GM19035 (cell line): ENCODE results near the gene ADGRB2.

ENCODE experiments used
- ATAC-seq: cut with Tn5 transposase; IDR thresholded peaks from one replicate; pipeline ENCODE4 v1.9.1; 2021; ENCODE audit not compliant: unreplicated experiment

ADGRB2 gene

DNA sequence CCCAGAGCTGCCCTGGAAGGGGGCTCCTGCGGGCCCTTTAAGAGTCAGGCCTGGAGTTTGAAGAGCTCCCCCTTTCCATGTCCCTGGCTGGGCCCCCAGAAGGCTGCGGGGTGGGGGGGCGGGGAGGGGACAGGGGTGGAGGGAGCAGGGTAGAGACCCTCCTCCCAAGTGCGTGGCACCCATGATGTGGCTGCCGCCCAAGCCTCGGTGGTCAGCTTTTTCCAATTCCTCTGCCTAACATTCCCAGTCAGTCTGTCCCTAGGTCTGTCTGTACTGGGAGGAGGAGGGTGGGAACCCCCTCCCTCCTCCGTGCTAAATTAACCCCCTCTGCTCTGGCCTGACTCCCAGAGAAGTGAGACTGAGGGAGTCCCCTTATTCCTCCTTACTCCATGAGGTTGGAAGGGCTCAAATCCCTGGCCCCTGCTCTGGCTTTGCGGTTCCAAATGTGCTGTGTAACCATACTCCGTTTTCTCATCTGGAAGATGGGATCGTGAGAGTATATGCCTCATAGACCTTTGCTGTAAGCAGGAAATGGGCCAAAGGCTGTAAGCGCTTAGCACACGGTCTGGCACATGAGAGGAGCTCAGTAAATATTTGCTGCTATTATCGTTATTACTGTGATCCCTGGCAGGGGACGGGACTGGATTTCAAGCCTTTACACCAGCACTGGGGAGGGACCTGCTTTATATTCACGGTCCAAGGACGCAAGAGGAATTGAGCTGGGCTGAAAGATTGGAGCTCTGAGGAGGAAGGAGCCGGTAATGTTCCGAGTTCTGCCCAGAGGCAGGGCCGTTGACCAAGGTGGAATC, 59.7 kb downstream of the ADGRB2 start:
- no peak for ATAC-seq

DNA sequence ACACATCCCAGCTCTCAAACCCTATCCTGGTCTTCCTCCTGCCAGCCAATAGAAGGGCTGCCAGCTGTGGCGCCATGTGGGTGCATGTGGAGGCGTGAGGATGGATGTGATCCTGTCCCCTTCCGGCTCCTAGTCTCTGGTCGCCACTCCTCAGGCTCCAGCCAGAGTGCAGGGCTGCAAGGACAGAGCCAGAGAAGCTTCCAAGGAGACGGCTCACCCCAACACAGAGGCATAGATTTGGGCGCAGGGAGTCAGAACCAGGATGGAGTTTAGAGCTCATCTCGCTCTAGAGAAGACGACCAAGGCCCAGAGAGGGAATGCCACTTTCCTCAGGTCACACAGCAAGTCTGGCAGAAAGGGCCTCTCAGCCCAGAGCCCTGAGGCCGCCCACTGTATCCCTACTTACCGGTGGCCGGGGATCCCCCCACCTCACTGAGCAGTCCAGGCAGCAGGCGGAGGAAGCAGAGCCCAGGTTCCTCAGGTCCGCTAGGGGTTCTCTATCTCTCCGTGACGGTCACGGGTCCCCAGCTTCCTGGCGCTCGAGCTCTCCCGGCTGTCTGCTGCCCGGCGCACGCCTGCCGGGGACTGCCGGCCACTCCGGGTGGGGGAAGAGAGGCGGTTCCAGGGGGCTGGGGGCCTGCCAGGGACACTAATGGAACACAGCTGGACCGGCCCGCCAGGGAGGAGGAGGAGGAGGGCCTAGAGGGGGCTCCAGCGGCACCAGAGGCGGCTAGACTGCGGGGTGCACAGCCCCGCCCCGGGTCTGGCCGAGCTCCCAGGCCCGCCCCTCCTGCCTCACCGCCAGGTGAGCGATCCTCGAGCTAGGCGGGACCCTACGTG, 60.5 kb downstream of the ADGRB2 start, which contains the start of gene COL16A1:
Gene COL16A1 (minus strand): TSS at position 587 of the 840 bp plus-strand sequence. CDS start 1,824 bp downstream, outside the sequence.
- no peak for ATAC-seq

DNA sequence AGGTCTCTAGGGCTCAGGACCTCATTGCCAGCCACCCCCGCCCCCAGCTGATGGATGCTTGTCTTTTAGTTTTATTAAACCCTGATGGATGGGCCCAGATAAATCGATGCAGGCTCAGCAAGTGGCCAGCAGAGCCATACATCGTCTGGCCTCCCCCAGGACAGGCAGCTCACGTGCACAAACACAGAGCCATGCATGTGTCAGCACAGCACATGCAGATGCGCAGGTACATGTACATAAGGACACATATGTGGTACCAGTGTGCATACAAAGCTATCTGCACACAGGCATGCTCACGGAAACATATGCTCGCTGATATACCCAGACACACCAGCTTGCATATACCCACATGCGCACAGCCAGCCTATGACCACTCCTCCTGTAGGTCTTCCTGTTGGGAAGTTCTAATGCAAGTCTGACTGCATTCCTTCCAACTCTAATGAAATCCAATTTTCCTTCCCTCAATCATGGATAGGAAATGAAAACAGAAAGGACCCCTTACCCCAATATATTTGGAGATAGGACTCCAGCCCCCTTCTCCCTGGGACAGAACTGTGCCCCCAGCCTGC, 61.2 kb downstream of the ADGRB2 start:
- ATAC-seq, result no peak

DNA sequence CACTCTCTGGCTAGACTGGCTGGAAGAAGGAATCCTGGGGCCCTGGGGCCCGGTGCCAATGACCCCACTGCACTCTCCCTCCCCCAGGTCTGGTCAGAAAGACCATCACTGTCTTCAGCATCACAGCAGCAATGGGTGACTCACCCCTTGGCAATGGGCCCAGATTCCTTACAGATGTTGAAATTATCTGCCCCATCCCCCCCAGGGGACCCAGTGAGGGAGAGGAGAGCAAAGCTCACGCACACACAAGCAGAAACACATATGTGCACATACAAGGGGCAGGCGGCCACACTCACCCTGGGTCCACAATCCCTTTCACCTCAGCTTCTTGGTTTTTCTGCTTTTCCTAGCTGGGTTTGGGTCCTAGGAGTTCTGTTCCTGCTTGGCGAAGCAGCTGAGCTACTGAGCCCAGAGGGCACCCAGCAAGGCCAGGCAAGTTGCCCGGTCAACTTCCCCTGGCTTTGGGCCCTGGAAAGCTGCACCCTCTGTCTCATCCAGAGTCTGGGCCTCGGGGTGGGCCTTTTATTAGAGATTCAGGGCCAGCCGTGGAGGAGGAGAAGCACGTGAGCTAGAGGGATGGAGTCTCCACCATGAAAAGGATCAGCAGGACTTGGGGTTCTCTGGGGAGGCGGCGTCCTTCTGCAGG, 62.9 kb downstream of the ADGRB2 start:
- no peak for ATAC-seq

DNA sequence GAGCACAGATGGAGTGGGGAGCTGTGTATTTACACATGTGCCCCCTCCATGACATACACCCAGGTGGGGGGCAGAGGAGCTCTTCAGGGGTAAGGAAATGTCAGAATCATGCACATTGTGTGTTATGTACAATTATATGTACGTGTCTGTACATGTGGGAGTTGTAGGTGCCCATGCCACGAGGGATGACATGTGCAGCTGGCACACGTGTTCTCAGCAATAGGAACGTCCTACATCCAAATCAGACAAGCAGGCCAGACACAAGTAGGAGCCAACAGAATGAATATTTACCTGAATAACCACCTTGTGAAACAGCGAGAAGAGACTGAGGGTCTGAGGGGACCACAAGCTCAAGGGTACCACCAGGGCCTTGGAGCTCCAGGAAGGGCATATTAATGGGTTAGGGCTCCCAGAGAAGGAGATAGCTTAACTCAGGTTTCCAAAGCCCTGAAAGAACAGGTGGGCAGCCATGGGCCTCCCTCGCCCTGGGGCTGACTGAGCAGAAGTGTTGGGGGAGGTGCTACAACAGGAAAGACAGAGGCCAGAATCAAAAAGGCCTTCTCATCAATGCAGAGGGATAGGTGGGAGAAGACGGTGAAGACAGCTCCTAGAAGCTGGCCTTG, 63.6 kb downstream of the ADGRB2 start:
- ATAC-seq, result no peak

DNA sequence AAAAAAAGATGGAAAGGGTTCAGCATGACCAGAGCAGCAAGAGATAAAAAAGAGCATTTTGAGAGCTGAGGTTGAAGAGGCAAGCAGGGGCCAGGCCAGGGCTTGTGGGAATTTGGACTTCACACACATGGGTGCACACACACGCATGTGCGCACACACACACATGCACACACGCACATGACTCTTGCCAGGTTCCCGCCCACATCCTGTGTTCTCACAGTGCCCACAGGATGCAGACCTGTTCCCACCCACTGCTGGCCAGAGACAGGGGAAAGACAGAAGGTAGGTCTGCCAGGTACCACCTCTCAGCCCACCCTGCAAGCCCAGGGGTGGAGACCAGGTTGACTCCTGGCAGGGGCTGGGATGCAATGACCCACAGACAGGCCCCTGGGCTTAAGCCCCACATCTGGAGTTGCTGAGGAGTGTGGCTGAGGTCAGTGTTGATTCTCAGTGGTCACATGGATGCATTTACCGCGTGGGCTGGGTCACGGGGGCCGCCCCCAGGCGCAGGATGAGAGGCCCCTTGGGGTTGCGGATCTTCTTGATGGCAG, 64.7 kb downstream of the ADGRB2 start:
- ATAC-seq, result no peak

DNA sequence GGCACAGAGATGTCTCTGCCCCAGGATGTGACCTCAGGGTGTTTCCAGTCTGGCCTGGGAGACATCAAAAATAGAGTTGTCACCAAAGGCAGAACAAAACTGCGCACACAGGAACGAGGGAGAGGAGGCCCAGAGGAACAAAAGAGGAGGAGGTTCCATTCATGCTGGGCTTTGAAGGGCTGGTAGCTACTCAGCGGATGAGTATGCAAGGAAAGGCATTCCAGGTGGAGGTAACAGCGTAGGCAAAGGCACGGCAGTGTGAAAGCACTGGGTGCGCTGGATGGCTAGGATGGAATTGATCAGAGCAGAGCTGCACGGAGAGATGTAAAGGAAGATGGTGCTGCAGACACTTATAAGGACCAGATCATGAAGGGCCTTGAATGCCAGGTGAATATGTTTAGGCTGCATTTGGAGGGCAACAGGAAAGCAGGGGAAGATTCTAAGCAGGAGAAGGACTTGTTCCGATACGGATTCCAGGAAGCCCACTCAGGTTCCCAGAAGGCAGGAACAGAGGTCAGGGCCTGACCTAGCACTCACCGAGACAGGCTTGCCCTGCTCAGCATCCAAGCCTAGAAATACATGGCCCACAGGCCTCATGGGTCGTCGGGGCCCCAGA, 66.7 kb downstream of the ADGRB2 start:
- no peak for ATAC-seq

DNA sequence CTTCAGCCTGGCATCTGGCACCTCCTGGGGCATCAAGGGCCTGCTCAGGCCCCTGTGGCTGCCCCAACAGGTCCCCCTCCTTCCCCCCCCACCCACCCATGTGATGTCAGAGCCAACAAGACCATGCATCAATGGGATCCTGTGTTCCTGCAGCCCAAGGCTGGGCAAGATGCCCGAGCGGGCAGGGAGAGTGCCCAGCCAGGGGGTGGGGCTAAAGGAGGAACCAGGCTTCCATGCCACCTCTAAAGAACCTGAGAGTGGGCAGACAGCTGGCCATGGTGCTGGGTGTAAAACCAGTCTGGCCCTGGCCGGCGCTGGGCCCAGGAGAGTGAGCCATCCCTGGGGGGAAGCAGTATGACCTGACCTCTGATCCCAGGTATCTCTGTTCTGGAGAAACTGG, 67.9 kb downstream of the ADGRB2 start:
- ATAC-seq, result no peak

DNA sequence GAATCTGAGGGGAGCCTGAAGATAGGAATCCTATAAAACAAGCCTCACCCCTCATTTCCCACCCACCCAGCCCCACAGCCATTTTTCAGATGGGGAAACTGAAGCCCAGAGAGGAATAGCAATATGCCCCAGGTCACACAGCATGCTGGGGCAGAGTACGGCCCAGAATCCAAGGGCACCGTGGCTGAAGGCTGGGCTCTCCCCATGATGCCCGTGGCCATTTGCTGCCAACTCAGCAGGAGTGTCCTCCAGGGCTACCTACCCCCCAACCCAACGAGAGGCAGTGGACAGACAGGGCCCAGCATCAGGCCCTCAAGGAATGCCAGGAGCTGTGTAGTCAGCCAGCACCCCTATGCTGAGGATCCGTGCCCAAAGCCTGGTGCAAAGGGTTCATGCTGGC, 68.8 kb downstream of the ADGRB2 start:
- no peak for ATAC-seq

DNA sequence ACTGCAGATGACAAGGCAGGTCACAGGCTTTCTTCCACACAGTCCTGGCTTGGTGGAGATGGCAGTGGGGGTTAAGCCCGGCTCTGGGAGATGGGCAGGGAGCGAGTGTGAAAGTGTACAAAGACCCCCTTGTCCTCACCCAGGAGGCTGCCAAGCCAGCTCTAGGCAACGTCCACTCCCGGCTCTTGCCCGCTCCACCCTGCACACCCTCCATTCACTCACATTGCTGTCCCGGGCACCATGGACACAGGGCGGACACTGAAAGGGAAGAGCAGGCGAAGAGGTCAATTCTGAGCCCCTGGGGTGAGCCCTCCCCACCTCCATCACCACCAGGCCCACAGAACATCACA, 69.2 kb downstream of the ADGRB2 start:
- no peak for ATAC-seq

DNA sequence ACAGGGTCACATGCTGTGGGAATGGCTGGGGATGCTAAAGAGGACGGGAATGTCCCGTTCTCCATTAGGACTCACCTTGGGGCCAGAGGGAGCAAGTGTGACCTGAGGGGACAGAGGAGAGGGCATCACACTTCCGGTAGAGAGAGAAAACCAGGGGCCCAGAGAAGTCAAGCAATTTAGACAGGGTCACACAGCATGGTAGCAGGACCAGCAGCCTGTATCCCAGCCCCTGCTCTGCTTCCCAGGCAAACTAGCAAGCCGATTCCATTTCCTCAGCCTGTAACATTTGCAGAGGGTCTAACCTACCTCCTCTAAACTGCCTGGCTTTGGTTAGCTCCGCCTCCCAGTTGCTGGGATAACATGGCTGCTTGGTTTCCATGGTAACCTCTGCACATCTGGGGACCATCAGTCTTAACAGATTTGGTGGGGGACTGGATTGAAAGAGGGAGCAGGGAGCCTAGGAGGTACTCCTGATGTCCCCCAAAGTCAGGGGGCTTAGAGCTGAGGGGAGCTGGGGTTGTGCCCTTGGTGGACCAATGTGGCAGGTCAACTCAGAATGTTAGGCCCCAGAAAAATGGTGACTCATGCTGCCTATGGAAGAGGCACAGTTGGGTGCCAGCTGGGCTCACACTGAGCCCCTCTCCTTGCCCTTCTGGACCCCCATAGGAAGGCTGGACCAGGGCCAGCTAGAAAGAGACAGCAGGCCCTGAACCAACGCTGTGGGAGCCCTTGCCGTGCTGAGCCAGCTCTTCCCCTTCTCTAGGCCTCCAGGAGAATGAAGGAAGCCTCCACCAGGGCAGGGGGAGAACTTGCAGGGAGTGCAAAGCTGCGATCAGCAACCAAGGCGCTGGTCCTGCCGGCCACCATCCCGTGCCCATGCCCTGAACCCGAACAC, 69.8 kb downstream of the ADGRB2 start:
- no peak for ATAC-seq

DNA sequence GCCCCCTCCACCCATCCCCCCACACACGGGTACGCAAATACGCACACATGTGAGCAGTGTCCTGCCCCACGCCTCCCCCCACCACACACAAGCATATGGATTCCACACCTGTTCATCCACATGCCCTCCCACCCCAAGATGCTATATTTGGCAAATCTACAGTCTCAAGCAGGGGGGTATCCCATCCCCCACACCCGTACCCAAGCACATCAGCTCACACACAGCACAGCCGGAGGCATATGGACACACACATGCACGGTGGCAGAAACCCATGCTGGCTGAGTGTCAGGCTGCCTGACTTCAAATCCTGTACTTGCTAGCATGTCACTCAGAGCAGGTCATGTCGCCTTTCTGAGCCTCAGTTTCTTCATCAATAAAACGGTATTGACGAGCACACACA, 70.9 kb downstream of the ADGRB2 start:
- ATAC-seq, result no peak

DNA sequence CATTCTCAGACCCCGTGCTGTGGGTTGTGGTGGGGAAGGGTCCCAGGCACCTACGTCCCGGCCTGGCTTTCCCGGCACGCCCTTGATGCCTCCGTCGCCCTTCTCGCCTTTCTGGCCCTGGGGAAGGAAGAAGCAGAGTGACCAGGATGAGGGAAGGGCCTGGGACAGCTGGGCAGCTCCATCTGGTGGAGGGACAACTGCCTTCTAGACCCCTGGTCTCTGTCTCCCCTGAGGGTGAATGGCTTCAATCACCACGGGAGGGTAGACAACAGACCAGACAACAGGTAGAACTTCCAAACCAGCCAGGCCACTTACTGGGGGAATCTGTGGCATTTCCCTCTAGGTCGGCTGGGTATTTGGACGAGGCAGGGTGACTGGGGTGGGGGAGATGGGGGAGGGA, 72.2 kb downstream of the ADGRB2 start:
- no peak for ATAC-seq

DNA sequence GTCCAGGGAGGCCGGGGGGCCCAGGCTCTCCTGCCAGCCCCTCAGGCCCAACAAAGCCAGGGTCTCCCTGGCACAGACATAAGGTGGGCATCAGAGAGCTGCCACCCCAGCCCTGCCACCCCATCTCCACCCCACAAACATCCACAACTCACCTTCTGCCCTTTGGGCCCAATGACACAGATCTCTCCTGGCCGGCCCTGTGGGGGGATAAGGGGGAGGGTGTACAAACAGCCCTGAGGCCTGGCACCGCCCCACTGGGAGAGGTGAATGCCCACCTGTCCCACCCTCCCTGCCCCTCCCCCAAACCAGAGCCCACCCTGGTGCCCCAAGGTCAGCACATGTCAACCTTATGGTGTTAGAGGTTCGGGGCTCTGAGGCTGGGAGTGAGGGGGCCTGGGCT, 72.7 kb downstream of the ADGRB2 start:
- ATAC-seq, result no peak

DNA sequence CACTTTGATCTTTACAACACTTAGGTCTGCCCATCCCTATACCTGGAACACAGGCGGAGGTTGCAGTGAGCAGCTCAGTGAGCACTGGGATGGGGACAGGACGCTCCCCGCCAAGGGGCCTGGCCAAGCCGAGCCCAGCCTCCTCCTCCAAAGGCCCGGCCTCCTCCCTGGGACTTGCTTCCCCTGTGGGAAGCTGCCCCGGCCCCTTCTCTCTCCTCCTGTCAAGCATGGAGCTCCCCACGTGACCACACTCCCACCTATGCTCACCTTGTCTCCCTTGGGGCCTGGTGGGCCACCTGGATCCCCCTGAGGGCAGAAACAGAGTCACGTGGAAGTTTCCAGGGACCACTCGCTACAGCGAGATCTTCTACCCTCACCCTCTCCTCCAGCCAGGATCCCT, 73.2 kb downstream of the ADGRB2 start:
- ATAC-seq, result no peak

DNA sequence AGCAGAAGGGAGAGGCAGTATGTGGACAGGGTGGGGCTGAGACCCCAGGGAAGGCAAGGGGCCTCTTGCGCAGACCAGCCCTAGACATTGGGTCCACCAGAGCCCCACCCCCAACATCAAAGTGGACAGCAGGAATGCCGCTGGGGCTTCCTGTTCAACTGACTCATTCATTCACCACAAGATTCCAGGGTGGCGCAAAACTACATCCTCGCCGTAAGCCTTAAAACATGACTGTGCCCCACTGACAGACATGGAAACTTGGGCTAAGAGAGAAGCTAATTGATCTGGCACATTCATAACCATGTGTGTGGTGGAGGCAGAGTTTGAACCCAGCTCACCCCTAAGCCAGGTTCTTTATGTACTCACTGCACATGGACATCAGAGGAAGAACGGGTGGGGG, 74.3 kb downstream of the ADGRB2 start:
- ATAC-seq, result no peak

DNA sequence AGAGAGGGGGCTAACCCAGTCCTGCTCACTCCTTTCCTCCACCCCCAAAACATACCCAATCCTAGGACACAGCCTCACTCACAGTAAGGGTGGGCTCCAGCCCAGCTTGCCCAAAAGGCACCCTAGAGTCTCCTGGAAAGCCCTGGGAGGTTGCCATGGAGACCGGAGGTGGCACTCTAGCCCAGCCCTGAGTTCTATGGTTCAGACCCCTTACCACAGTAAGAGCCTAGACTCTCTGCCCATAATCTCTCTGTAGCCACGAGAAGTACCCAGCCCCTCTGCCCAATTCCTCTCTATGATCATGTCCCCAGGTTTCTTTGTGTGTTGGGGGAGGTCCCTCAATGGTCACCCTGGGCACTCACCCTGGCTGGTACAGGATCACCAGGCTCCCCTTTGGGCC, 74.8 kb downstream of the ADGRB2 start:
- no peak for ATAC-seq

DNA sequence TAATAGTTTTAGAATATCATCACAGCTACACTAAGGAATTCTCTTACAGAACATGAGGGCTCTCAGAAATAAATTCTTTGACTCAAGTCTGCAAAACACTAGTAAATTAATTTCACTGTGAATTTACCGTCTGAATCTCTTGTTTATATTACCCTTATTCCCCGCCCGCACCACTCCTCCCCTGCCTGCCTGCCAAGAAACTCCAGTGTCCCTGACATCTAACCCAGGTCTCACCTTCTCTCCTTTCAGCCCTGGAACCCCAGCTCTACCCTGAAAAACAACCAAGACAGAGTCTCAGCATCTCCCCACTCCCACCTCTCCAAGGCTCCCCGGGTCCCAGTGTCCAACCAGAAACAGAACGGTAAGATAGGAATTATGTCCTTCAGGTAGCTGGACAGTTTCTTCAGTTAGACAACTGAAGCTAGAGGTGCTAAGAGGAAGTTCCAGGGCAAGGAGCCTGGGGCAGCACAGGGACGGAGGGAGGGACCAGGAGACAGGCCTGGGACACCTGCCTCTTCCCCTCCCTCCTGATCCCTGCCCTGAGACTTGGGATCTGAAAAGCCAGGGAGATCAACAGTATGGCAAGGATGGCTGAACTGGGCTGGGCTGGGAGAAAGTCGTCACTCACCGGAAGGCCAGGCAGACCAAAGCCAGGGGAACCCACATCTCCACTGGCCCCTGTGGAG, 75.8 kb downstream of the ADGRB2 start:
- no peak for ATAC-seq

DNA sequence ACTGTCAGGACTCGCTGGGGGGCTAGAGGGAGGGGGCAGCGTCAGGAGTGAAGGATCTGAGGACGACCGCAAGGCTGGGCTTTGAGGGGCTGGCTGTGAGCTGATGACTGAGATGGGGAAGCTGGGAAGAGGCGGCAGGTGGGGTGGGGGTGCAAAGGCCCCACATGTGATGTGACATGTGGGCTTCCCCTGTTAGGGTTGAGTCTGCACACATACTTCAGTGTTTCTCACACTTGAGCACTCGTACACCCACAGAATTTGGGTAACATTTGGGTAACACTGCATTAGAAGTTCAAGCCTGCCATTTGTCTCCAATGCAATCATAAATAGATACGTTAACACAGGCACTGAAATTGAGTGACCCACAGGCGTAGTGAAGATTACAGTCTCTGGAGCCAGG, 76.5 kb downstream of the ADGRB2 start:
- no peak for ATAC-seq
